Ecto neural progenitor cell (in vitro differentiated cells): ENCODE measurements around the gene MAST3.
"Not testable (repeated sequence)": the region's sequence is repeated elsewhere in the genome, so short reads cannot be mapped to it uniquely, and the experiment has no call there.

Experiments
- DNase-seq: peaks from one replicate; pipeline ENCODE4 v3.0.0-alpha.2; 2018; ENCODE audit warnings: low spot score

Gene MAST3

DNA sequence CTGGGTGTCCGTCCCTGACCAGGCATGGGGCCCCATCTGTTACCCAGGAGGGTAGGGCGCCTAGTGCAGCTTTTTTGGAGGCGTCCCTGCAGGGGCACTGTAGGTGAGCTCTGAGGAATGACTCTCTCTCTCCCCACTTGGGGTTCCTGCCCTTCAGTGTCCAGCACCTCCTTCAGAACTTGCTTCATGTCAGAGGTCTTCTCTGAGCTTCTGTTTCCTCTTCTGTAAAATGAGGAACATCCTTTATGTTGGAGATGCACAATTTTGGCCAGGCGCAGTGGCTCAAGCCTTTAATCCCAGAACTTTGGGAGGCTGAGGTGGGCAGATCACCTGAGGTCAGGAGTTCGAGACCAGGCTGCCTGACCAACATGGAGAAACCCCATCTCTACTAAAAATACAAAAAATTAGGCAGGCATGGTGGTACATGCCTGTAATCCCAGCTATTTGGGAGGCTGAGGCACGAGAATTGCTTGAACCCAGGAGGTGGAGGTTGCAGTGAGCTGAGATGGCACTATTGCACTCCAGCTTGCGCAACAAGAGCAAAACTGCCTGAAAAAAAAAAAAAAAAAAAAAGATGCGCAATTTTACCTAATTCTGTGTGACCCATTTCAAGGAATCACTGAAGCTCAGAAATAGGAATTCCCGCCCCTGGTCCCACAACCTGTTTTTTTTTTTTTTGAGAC is 40.2 kb downstream of the MAST3 start:
- DNase-seq, result no peak

DNA sequence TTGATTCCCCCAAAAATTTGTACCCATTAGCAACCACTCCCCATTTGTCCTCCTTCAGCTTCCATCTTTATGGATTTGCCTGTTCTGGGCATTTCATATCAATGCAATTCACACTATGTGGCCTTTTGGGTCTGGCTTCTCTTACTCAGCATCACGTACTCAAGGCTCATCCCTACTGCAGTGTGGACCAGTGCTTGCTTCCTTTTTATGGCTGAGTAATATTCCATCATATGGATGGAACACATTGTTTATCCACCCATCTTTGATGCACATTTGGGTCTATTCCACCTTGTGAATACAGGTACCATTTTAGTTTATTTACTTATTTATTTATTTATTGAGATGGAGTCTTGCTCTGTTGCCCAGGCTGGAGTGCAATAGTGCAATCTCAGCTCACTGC is 42.9 kb downstream of the MAST3 start:
- no peak for DNase-seq

DNA sequence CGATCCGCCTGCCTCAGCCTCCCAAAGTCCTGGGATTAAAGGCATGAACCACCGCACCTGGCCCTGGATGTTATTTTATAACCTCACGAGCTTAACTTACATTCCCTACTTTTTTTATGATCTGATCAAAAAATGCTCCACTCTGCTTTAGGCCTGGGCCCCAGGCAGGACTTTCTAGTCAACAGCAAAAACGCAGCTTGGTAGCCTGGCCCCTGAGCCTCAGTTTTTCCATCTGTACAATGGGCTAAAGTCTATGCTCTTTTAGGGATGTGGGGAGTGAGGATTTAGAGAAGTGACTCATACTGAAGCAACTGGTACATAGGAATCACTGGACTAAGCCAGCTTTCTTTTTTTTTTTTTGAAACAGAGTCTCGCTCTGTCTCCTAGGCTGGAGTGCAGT is 43.5 kb downstream of the MAST3 start:
- no peak for DNase-seq

DNA sequence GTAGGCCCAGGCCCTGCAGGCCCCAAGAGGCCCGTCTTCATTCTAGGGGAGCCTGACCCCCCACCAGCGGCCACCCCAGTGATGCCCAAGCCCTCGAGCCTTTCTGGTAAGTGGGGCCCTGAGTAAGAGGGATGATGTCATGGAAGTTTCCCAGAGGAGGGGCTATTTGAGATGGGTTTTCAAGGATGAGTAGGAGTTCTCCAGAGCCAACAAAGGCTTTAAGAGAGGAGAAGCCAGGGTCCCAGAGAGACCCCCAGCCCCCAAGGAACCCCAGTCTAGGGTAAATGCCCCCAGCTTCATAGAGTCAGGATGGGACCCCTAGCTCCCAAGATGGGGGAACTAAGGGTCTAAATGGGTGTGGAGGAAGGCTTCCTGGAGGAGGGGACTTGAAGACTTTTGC is 46.3 kb downstream of the MAST3 start:
- no peak for DNase-seq

DNA sequence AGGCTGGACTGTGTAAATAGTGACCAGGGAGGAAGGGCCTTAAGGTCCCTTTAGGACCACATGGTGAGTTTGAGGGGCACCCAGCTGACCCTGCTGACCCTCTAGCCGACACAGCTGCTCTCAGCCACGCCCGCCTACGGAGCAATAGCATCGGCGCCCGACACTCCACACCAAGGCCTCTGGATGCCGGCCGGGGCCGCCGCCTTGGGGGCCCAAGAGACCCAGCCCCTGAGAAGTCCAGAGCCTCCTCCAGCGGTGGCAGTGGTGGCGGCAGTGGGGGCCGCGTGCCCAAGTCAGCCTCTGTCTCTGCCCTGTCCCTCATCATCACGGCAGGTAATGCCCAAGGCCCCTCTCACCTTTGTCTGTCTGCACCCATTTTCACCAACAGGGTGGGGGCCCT is 46.8 kb downstream of the MAST3 start:
- no peak for DNase-seq

DNA sequence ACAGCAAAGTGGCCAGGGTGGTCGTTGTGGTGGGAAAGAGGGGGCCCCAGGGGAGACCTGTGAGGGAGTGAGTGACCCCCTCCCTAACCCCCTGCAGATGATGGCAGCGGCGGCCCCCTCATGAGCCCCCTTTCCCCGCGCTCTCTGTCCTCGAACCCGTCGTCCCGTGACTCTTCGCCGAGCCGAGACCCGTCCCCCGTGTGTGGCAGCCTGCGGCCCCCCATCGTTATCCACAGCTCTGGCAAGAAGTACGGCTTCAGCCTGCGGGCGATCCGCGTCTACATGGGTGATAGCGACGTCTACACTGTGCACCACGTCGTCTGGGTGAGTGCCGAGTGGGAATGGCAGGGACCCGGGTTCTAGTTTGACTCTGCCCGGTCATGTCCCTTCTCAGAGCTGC is 47.3 kb downstream of the MAST3 start:
- DNase-seq, result no peak

DNA sequence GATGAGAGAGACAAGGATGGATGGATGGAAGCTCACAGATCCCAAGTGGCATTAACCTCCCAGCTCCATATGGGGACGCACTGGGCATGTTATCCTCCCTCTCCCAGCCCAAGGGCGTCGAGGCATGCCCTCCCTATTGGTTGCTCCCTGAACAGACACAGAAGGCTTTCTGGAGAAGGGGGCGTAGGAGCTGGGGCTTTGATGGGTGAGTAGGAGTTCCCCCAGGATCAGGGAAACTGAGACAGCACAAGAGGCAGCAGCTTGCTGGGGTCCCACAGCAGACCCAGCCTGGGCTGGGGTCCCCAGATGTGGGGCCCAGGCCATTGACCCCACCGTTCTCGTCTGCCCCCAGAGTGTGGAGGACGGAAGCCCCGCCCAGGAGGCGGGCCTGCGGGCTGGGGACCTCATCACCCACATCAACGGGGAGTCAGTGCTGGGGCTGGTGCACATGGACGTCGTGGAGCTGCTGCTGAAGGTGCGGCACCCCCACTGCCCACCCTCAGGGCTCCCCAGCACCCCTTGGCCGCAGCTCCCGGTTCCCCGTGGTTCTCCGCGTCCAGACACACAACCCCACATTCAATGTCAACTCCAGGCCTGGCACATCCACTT is 47.9 kb downstream of the MAST3 start:
- no peak for DNase-seq

DNA sequence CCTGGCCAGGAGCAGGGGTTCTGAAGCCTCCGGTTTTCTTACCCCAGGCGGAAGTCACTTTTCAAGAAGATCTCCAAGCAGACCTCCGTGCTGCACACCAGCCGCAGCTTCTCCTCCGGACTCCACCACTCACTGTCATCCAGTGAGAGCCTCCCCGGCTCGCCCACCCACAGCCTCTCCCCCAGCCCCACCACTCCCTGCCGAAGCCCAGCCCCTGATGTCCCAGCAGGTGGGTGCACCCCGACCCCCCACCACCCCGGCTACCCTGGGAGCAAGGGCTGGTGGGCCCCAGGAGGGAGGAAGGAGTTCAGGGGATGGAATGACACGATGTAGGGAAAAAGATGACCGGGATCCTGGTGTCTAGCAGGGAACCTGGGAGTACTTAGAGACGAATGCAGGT is 49.8 kb downstream of the MAST3 start:
- DNase-seq, result no peak

DNA sequence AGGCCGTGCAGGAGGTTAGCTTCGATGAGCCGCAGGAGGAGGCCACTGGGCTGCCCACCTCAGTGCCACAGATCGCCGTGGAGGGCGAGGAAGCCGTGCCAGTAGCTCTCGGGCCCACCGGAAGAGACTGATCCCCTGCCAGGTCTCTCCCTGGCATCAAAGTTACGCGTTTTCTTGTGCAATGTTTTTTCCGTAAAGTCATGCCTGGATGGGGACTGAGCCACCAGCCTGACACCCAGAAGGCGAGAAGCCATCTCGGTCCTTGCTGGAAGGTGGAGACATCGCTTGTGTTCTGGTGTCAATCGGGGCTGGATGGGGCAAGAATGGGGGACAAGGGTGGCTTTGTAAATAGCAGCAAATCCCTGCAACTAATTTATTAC is 52.0 kb downstream of the MAST3 start:
- no peak for DNase-seq

DNA sequence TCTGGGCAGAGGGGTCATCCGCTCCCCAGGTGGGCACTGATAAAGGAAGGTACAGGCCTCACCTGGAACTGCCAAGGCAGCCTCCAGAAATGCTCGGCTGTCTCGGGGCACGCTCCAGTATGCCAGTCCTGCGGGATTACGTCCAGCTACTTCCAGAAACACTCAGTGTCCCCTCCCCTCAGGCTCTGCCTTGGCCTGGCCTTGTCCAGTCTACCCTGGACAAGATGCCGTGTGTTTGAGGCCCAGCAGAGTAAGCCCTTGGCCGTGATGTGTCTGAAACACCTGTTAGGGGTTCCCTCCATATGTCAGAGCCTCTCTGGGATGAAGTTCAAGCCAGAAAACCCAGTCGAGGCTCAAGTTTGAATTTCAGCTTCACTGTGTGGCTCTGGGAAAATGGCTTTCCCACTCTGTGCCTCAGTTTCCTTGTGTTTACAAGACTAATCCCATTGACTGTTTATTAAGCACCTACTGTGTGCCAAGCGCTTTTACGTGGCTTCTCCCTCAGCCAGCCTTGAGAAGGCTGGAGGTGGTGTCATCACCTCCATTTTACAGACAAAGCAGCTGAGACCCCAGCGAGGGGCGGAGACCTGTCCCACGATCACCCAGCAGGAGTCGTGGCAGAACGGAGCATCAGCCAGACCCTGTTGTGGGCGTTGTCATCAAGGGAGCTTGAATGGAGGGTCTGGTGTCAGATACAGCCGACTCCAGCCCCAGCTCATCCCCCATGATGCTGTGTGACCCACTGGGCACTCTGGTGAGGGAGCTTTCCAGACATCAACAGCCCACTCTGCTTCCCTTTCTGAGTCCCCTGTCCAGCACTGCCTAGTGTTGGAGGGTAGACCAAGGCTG is 53.4 kb downstream of the MAST3 start:
- DNase-seq, result no peak

DNA sequence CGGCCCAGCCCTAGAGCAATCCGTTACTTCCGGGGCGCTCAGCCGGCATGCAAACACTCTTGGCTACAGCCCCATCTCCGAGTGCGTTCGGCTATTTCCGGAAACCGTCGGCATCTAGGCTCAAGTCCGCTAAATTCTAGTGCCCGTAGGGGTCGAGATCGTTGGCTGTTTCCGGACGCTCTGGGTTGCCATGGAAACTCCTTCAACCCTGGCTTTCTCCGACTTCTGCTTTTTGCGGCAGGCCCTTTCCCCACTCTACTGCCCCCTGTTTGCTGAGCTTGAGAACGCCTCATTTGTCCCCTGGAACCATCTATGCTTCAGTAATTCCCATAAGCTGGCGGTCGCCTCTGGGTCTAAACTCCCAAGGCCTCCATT is 54.9 kb downstream of the MAST3 start:
- peak; percentile 99 for DNase-seq

DNA sequence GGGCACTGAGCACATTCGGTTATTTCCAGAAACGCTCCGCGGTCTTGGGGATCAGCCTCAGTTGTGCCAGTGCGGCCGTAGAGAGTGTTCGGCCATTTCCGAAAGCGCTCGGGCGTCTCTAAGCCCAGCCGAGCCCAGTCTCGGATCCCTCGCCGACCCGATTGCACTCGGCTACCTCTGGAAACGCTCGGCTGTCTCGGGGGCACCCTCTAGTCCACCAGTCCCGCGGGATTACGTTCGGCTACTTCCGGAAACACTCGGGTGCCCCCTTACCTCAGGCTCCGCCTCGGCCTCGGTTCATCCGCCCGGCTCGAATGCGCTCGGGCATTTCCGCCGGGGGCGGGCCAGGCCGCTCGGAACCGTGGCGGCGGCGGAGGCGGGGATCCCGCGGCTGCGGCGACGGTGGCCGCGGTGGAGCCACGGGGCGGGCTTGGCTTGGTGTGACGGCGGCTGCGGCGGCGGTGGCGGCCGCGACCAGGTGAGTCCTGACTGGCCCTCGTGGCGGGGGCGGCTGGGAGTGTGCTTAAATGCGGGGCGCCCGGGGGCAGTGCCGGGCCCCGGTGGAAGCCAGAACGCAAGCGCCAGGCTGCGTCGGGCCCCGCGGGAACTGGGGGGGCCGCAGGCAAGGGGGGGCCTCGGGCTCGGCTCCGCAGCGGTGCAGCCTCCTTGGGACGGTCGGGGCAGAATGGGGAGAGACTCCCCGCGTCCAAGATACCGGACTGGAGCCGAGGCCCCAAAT is 55.4 kb downstream of the MAST3 start, which contains the start of gene PIK3R2:
PIK3R2 (plus strand) TSS at position 347 of the 739 bp plus-strand sequence. CDS start 2,717 bp downstream, outside the sequence.
- DNase-seq, result peak; percentile 100

DNA sequence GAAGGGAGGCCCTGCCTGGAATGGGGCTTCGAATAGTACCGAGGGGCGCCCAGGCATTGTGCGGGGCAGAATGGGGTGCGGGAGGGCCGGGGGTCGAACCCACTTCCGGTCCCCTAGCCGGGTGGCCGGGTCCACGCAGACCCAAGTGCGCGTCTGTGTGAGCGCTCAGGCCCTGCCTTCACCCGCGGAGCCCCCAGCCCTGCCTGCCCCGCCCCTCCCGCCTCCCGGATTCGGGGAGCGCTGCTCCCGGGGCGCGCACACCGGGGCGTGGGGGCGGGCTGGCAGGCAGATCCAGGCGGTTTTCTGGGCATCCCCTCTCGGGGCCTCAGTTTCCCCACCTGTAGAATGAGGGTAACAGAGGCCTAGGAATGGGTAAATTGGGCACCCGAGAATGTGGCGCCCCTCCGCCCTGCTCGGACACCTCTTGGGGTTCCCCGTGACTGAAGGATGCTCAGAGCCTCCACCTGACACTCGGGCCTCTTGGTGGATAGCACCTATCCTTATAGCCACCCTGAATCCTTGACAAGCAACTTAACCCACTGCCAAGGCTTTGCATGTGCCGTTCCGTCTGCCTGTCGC is 56.1 kb downstream of the MAST3 start:
- no peak for DNase-seq

DNA sequence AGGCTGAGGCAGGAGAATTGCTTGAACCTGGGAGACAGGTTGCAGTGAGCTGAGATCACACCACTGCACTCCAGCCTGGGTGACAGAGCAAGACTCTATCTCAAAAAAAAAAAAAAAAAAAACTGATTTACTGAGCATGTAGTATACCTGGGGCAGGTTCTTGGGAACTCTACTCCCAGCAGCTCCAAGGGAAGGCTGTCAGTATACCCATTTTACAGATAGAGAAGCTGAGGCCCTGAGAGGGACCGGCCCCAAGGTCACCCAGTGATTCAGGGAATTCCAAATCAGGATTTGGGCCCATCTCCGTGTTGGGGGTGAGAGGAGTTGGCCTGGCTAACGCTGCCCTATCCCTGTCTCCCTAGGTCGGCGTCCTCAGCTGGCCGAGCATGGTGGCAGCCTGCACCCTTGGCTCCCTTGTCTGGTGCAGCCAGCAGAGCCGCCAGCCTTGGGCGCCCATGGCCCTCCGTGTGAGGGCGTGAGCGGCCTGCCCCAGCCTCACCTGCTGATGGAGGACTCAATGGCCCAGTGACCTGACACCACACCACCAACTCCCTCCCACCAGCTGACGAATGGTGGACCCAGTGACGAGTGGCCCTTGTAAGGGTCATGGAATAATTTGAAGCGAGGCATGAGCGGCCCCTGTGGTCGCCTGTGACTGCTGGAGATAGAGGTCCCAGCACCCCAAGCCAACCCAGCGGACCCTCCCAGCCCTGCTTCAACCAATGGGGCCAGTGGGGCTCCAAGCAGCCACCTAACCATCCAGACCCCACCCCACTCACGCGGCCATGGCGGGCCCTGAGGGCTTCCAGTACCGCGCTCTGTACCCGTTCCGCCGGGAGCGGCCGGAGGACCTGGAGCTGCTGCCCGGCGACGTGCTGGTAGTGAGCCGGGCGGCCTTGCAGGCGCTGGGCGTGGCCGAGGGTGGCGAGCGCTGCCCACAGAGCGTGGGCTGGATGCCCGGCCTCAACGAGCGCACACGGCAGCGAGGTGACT is 57.8 kb downstream of the MAST3 start:
- no peak for DNase-seq

DNA sequence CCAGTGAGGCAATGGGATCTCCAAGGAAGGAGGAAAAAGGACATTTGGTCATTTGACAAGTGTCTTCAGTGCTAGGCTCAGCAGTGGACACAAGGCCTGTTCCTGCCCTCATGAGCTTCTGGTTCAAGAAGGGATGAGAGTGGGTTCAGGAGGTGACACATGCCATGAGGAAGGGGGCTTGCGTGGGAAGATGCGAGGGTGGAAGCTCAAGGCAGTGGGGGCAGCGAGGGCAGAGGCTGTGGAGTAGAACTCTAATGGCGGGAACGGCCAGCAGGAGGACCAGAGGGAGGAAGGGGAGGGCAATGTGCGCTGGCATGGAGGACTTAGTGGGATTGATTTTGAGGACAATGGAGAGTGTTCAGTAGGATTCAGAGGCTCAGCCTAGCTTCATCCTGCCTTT is 58.7 kb downstream of the MAST3 start:
- no peak for DNase-seq

DNA sequence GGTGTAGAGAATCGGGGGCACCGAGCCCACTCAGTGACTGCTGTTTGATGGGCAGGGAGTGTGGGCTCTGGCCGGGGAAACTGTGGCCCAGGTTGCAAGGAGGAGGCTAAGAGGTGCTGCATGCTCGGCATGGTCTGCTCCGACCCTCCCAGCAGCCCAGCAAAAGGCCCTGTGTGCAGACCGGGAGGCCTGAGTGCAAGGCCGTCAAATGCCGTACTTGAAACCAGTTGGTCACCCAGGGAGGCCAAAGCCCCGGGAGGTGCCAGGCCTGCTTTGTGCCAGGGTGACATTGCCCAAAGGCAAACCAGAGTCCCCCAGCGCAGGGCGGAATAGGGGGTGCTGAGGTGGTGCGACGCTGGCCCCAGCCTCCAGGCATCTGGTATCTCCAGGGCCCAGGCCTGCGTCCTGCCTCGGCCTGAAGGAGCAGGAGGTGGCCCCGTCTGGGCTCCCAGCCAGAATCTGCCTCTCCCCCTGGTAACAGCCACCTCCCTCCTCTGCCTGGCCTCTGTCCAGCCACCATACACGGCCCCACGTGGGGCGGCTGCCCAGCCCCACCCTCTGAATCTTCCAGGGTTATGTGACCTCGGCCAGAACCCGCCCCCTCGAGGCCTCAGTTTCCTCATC is 59.4 kb downstream of the MAST3 start:
- no peak for DNase-seq

DNA sequence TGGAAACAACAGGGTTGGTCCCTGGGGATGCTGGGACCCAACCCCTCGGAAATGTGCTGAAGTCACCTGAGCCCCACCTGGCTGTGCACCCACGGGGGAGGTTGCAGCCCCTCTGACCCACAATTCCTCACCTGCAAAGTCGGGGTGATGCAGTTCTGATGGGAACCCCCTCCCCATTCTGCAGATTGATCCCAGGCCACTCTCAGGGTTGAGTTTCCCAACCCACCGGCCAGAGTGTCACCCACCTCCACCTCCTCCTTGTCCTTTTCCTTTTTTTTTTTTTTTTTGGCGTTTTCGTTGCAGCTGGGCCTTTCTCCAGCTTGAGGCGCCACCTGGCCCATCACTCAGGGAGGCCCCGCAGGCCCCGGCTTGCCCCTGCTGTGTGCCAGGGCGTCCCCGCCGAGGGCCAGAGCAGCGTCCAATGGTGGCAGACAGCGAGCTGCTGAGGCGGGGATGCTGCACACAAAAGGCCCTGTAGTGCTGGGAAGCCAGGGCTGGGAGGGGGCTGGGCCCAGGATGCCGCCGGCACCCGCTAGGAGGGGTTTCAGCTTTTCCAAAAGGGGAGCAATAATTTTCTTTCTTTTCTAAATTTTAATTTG is 60.0 kb downstream of the MAST3 start:
- DNase-seq, result peak; percentile 71

DNA sequence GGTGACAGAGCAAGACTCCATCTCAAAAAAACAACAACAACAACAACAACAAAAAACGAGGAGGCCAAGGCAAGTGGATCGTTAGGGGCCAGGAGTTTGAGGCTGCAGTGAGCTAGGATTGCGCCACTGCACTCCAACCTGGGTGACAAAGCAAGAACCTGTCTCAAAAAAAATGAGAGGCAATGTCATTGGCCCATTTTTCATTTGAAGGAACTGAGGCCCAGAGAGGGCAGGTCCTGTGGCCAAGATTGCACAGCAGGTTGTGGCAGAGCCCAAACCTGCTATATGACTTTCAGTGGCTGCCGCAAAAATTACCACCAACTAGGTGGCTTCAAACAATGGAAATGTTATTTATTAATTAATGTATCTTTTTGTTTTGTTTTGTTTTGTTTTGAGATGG is 60.9 kb downstream of the MAST3 start:
- no peak for DNase-seq

DNA sequence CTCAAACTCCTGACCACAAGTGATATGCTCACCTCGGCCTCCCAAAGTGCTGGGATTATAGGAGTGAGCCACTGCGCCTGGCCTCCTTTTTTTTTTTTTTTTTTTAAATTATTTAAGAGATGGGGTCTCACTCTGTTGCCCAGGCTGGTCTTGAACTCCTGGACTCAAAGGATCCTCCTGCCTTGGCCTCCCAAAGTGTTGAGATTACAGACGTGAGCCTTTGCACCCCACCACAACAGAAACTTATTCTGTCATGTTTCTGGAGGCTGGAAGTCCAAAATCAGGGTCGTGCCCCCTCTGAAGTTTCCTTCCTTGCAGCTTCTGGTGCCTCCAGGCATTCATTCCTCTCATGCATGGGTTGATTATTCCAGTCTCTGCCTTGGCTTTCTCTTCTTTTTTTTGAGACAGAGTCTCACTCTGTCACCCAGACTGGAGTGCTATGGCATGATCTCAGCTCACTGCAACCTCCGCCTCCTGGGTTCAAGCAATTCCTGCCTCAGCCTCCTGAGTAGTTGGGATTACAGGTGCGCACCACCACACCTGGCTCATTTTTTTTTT is 61.6 kb downstream of the MAST3 start:
- DNase-seq, result not testable (repeated sequence)

DNA sequence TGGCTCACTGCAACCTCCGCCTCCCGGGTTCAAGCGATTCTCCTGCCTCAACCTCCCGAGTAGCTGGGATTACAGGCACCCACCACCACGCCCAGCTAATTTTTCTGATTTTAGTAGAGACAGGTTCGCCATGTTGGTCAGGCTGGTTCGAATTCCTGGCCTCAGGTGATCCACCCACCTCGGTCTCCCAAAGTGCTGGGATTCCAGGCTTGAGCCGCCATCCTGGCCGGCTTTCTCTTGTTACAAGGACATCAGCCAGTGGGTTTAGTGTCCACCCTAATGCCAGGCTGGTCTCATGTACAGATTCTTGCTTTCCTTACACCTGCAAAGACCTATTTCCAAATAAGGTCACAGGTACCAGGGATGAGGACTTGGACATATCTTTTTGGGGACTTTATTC is 62.2 kb downstream of the MAST3 start:
- no peak for DNase-seq
